Mucosa of descending colon (tissue), 3 donors: ENCODE measurements around the gene CKMT1A. TPM values are rescaled to one million over a fixed set of nuclear protein-coding genes. Genes with fewer than 3 reads are reported as not detected.
"Not testable (repeated sequence)": the region's sequence is repeated elsewhere in the genome, so short reads cannot be mapped to it uniquely, and the experiment has no call there.

Experiments used
- ATAC-seq: fragments of 200-7000 bp; cut with Tn5 transposase; one replicate; pipeline ENCODE4 v1.9.1; 2020; ENCODE audit warnings: mild to moderate bottlenecking, moderate library complexity
- DNase-seq, 3 donors: peaks; one replicate each; pipeline ENCODE4 v3.0.0-alpha.2; 2020
- H3K36me3 ChIP-seq: fragments of 200-600 bp; one replicate; pipeline ENCODE4 v1.8.0; 2021; ENCODE audit warnings: low read depth, mild to moderate bottlenecking
- H3K4me1 ChIP-seq: fragments of 200-600 bp; one replicate; pipeline ENCODE4 v1.8.0; 2021; ENCODE audit warnings: low read depth, mild to moderate bottlenecking
- H3K4me3 ChIP-seq: fragments of 200-600 bp; one replicate; pipeline ENCODE4 v1.8.0; 2021; ENCODE audit warnings: mild to moderate bottlenecking
- H3K9me3 ChIP-seq: fragments of 200-600 bp; one replicate; pipeline ENCODE4 v1.8.0; 2021; ENCODE audit warnings: mild to moderate bottlenecking
- CTCF ChIP-seq: fragments of 200-600 bp; IDR thresholded peaks from one replicate; pipeline ENCODE4 v1.8.0; 2022; ENCODE audit warnings: antibody characterized with exemption, mild to moderate bottlenecking
- intact Hi-C, 2 donors: fragments of 100-400 bp; cut with DNase I in 1 of 2; cut with micrococcal nuclease in 1 of 2; formaldehyde crosslinking; loops; one replicate each; pipeline versions ENCODE4 v1.11.0 to v1.11.1; 2022; cut with DNase I, micrococcal nuclease
- long read RNA-seq, 2 donors: library from polyadenylated mRNA; unstranded; transcript quantifications; one replicate each; pipeline ENCODE4 v2.0.0, GENCODE V29; 2019 to 2021
- total RNA-seq, 3 donors: library from RNA; stranded (reverse); fragmentation: NEBNext Ultra II Directional in 2 of 3; extraction: Animal tissue kit (Norgen Biotek cat#: 25700) in 2 of 3; gene quantifications; one replicate each; pipeline versions ENCODE4 v1.2.1 to v1.2.4, GENCODE V29; 2021 to 2023
- donor health status: DM: no; HTN: no; CAD: no; lungs with moderate emphysema.
- donor health status: DM: no; HTN: no; CAD: no.
- donor health status: DM: no; HTN: yes; CAD: no.

The CKMT1A gene
- 100 to 1,000 TPM in 2 of 3 donors, 10 to 100 TPM in 1; 87.0 to 225 (median 215) TPM for total RNA-seq
- long read RNA-seq, donor 1, transcript CKMT1A-204 (10 exons, 1,779 nt) = major isoform, 51 of 83 reads
- long read RNA-seq, donor 1, transcript CKMT1A-202 (9 exons, 1,911 nt) = minor isoform, 6 of 83 reads
- long read RNA-seq, donor 1, partial matches to known transcripts = 11 of 83 reads
- long read RNA-seq, donor 1, other reads (novel, unspliced or antisense) = 15 of 83 reads
- long read RNA-seq, donor 2, transcript CKMT1A-202 (9 exons, 1,911 nt) = minor isoform, 7 of 206 reads
- long read RNA-seq, donor 2, transcript CKMT1A-204 (10 exons, 1,779 nt) = major isoform, 162 of 206 reads
- long read RNA-seq, donor 2, partial matches to known transcripts = 4 of 206 reads
- long read RNA-seq, donor 2, other reads (novel, unspliced or antisense) = 33 of 206 reads

GRCh38 chr15:43693148-43694022 is at the start of gene CKMT1A:
TSS of gene CKMT1A (plus strand) at chr15:43693859. CDS start at chr15:43694051, 192 bp downstream.
- H3K4me1 ChIP-seq, H3K9me3 ChIP-seq, DNase-seq, intact Hi-C loops, H3K36me3 ChIP-seq, H3K4me3 ChIP-seq: not testable (repeated sequence)
- ATAC-seq = peak; percentile 83

GRCh38 chr15:43648649-43649429 is 44.8 kb upstream of the CKMT1A start, which contains the start of gene CATSPER2:
TSS of gene CATSPER2 (minus strand) at chr15:43648844. CDS start at chr15:43648061, 783 bp downstream.
- Histone ChIP-seq H3K36me3 (no peaks in the 10 kb centered on the region), H3K4me1 (no peaks in the 10 kb centered on the region), H3K9me3 (no peaks in the 10 kb centered on the region), H3K4me3 (no peak within 1 kb of the TSS)
- DNase-seq = peak in 1 of 3 donors; percentile 51
- TF ChIP-seq CTCF = no peak
- intact Hi-C loops = no loop called here
- peak; percentile 28 for ATAC-seq

- ATAC-seq = peak; percentile 40
- DNase-seq, intact Hi-C loops: not testable (repeated sequence)
Measured at GRCh38 chr15:43649430-43649926, 44.2 kb upstream of the CKMT1A start.

GRCh38 chr15:43659727-43660126 is 33.9 kb upstream of the CKMT1A start:
- DNase-seq, ATAC-seq, intact Hi-C loops, H3K36me3 ChIP-seq, H3K4me1 ChIP-seq, H3K9me3 ChIP-seq, H3K4me3 ChIP-seq: not testable (repeated sequence)

More at GRCh38 chr15:43649430-43649926, 44.2 kb upstream of the CKMT1A start:
- H3K9me3 ChIP-seq, H3K36me3 ChIP-seq, H3K4me3 ChIP-seq, H3K4me1 ChIP-seq: not testable (repeated sequence)

- DNase-seq, intact Hi-C loops, ATAC-seq, H3K4me3 ChIP-seq, H3K9me3 ChIP-seq, H3K4me1 ChIP-seq, H3K36me3 ChIP-seq: not testable (repeated sequence)
Measured at GRCh38 chr15:43662293-43662692, 31.4 kb upstream of the CKMT1A start.

GRCh38 chr15:43663333-43663732 is 30.3 kb upstream of the CKMT1A start:
- H3K4me3 ChIP-seq, intact Hi-C loops, ATAC-seq, DNase-seq, H3K4me1 ChIP-seq, H3K36me3 ChIP-seq, H3K9me3 ChIP-seq: not testable (repeated sequence)

- ATAC-seq, H3K36me3 ChIP-seq, H3K9me3 ChIP-seq, H3K4me1 ChIP-seq, DNase-seq, intact Hi-C loops, H3K4me3 ChIP-seq: not testable (repeated sequence)
Measured at GRCh38 chr15:43666177-43666576, 27.5 kb upstream of the CKMT1A start.

GRCh38 chr15:43674175-43674574 is 19.5 kb upstream of the CKMT1A start:
- DNase-seq, H3K4me3 ChIP-seq, intact Hi-C loops, H3K36me3 ChIP-seq, H3K9me3 ChIP-seq, ATAC-seq, H3K4me1 ChIP-seq: not testable (repeated sequence)

- H3K9me3 ChIP-seq, H3K4me3 ChIP-seq, H3K4me1 ChIP-seq, intact Hi-C loops, DNase-seq, H3K36me3 ChIP-seq: not testable (repeated sequence)
- ATAC-seq = peak; percentile 88
Measured at GRCh38 chr15:43689604-43690301, 3.9 kb upstream of the CKMT1A start.

- H3K9me3 ChIP-seq, H3K36me3 ChIP-seq, H3K4me3 ChIP-seq, DNase-seq, intact Hi-C loops, H3K4me1 ChIP-seq: not testable (repeated sequence)
- peak; percentile 74 for ATAC-seq
Measured at GRCh38 chr15:43692679-43693078, 980 bp upstream of the CKMT1A start.
